ENCODE data around the gene ARHGDIB.

- TF ChIP-seq, protein P1, sequence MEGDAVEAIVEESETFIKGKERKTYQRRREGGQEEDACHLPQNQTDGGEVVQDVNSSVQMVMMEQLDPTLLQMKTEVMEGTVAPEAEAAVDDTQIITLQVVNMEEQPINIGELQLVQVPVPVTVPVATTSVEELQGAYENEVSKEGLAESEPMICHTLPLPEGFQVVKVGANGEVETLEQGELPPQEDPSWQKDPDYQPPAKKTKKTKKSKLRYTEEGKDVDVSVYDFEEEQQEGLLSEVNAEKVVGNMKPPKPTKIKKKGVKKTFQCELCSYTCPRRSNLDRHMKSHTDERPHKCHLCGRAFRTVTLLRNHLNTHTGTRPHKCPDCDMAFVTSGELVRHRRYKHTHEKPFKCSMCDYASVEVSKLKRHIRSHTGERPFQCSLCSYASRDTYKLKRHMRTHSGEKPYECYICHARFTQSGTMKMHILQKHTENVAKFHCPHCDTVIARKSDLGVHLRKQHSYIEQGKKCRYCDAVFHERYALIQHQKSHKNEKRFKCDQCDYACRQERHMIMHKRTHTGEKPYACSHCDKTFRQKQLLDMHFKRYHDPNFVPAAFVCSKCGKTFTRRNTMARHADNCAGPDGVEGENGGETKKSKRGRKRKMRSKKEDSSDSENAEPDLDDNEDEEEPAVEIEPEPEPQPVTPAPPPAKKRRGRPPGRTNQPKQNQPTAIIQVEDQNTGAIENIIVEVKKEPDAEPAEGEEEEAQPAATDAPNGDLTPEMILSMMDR (IDR thresholded peaks at IDR 0.05; ENCODE audit: insufficient read depth, low read depth, low read length) = no peak
- no peak for TF ChIP-seq EZH2 (IDR thresholded peaks at IDR 0.05; ENCODE audit: insufficient read depth, low read length)
Measured at GRCh38 chr12:14907953-14908352, 53.4 kb downstream of the ARHGDIB start.

Measured in astrocyte (in vitro differentiated cells and primary cell).